GM23338 (cell line): Measurements from ENCODE around the gene COLEC12. TPM values are rescaled to one million over a fixed set of nuclear protein-coding genes. Genes with fewer than 3 reads are reported as not detected.

Experiments used
- ATAC-seq: fragments of 200-7000 bp; cut with Tn5 transposase; 3 replicates; pipeline ENCODE4 v1.9.1; 2020
- DNase-seq: peaks from one replicate; pipeline ENCODE4 v3.0.0-alpha.2; 2015; ENCODE audit warnings: low spot score
- H2AFZ ChIP-seq: fragments of 200-600 bp; sonication (generic); 2 replicates; pipeline ENCODE4 v1.8.0; 2016; ENCODE audit warnings: antibody characterized with exemption, mild to moderate bottlenecking, moderate library complexity
- H3F3A ChIP-seq: fragments of 200-600 bp; sonication (generic); replicated peaks from 2 replicates; pipeline ENCODE4 v1.8.0; 2017; ENCODE audit warnings: antibody characterized with exemption, mixed run types, low read depth
- H3K27ac ChIP-seq: fragments of 200-600 bp; sonication (generic); 2 replicates; pipeline ENCODE4 v1.6.1; 2016; ENCODE audit warnings: low read depth
- H3K27me3 ChIP-seq: fragments of 200-600 bp; sonication (generic); 2 replicates; pipeline ENCODE4 v1.8.0; 2016; ENCODE audit warnings: mild to moderate bottlenecking, mixed run types, moderate library complexity; ENCODE audit not compliant: insufficient read depth
- H3K36me3 ChIP-seq: fragments of 200-600 bp; sonication (generic); 2 replicates; pipeline ENCODE4 v1.8.0; 2016; ENCODE audit warnings: mild to moderate bottlenecking; ENCODE audit not compliant: insufficient read depth
- H3K4me1 ChIP-seq: fragments of 200-600 bp; sonication (generic); 2 replicates; pipeline ENCODE4 v1.8.0; 2016; ENCODE audit warnings: mild to moderate bottlenecking, moderate library complexity; ENCODE audit not compliant: insufficient read depth
- H3K4me2 ChIP-seq: fragments of 200-600 bp; sonication (generic); 2 replicates; pipeline ENCODE4 v1.7.1; 2017; ENCODE audit warnings: mixed run types
- H3K4me3 ChIP-seq: fragments of 200-600 bp; sonication (generic); 2 replicates; pipeline ENCODE4 v1.6.1; 2016; ENCODE audit warnings: mixed run types
- H3K79me2 ChIP-seq: fragments of 200-600 bp; sonication (generic); replicated peaks from 2 replicates; pipeline ENCODE4 v1.8.0; 2017; ENCODE audit warnings: mild to moderate bottlenecking; ENCODE audit not compliant: insufficient read depth
- H3K9me2 ChIP-seq: fragments of 200-600 bp; sonication (generic); 2 replicates; pipeline ENCODE4 v1.8.0; 2017; ENCODE audit not compliant: insufficient read depth
- H4K20me1 ChIP-seq: fragments of 200-600 bp; sonication (generic); replicated peaks from 2 replicates; pipeline ENCODE4 v1.8.0; 2017; ENCODE audit warnings: mild to moderate bottlenecking; ENCODE audit not compliant: insufficient read depth
- H3K27ac Mint-ChIP-seq: 2 replicates; pipeline ENCODE4 v1.8.0; 2020; ENCODE audit warnings: inconsistent platforms, mild to moderate bottlenecking, moderate library complexity, mixed read lengths
- H3K27me3 Mint-ChIP-seq: 3 replicates; pipeline ENCODE4 v1.8.0; 2022; ENCODE audit warnings: low read depth, mild to moderate bottlenecking, moderate library complexity, mixed read lengths, inconsistent platforms; ENCODE audit not compliant: insufficient read depth, poor library complexity
- H3K36me3 Mint-ChIP-seq: 3 replicates; pipeline ENCODE4 v1.8.0; 2021; ENCODE audit warnings: low read depth, mild to moderate bottlenecking, inconsistent platforms, moderate library complexity, mixed read lengths
- H3K4me1 Mint-ChIP-seq: 3 replicates; pipeline ENCODE4 v1.8.0; 2020; ENCODE audit warnings: mild to moderate bottlenecking, inconsistent platforms, mixed read lengths
- H3K4me3 Mint-ChIP-seq: 3 replicates; pipeline ENCODE4 v1.8.0; 2021; ENCODE audit warnings: moderate library complexity, mild to moderate bottlenecking, inconsistent platforms, mixed read lengths
- H3K9me3 Mint-ChIP-seq: 3 replicates; pipeline ENCODE4 v1.8.0; 2020; ENCODE audit warnings: moderate library complexity, mild to moderate bottlenecking, inconsistent platforms, mixed read lengths
- CREB1 ChIP-seq: fragments of 250-450 bp; sonication (Bioruptor Pico); IDR thresholded peaks from 2 replicates; pipeline ENCODE4 v1.5.0; 2020; ENCODE audit warnings: low read depth, mild to moderate bottlenecking, moderate library complexity
- EZH2 ChIP-seq: fragments of 200-600 bp; sonication (generic); IDR thresholded peaks from one replicate; pipeline ENCODE4 v1.8.0; 2017; ENCODE audit warnings: antibody characterized with exemption, mild to moderate bottlenecking, low read depth; ENCODE audit not compliant: unreplicated experiment
- EZH2phosphoT487 ChIP-seq: fragments of 200-600 bp; sonication (generic); IDR thresholded peaks from one replicate; pipeline ENCODE4 v1.8.1; 2018; ENCODE audit warnings: antibody characterized with exemption; ENCODE audit not compliant: unreplicated experiment
- JUNB ChIP-seq: IDR thresholded peaks from one replicate; pipeline ENCODE4 v1.6.1; 2016; ENCODE audit warnings: antibody characterized with exemption; ENCODE audit not compliant: unreplicated experiment
- NANOG ChIP-seq: IDR thresholded peaks from 2 replicates; pipeline ENCODE4 v1.6.1; 2016; ENCODE audit warnings: antibody characterized with exemption, borderline replicate concordance
- POLR2AphosphoS5 ChIP-seq: IDR thresholded peaks from 2 replicates; pipeline ENCODE4 v1.6.1; 2016; ENCODE audit warnings: antibody characterized with exemption, low read depth
- STAT1 ChIP-seq: IDR thresholded peaks from one replicate; pipeline ENCODE4 v1.6.1; 2016; ENCODE audit warnings: antibody characterized with exemption; ENCODE audit not compliant: unreplicated experiment
- ZNF114 ChIP-seq: fragments of 250-450 bp; sonication (Bioruptor Pico); IDR thresholded peaks from 2 replicates; pipeline ENCODE4 v1.5.0; 2020; ENCODE audit warnings: mild to moderate bottlenecking, moderate library complexity
- ZNF331 ChIP-seq: fragments of 250-450 bp; sonication (Bioruptor Pico); IDR thresholded peaks from 2 replicates; pipeline ENCODE4 v1.5.0; 2020; ENCODE audit warnings: low read depth, mild to moderate bottlenecking, moderate library complexity
- polyA plus RNA-seq: library from polyadenylated mRNA; unstranded; fragments of >200 nt; fragmentation: Nextera tagmentation; extraction: Ambion mirVana; gene quantifications from 2 replicates; pipeline ENCODE4 v1.2.1, GENCODE V29; 2016
- total RNA-seq: library from RNA; depleted of rRNA; stranded (reverse); fragments of >200 nt; shearing (Covaris generic); gene quantifications from 2 replicates; pipeline ENCODE4 v1.2.3, GENCODE V29; 2014
- TF ChIP-seq, protein P1 (sequence below): IDR thresholded peaks from one replicate; pipeline ENCODE4 v1.6.1; 2018; ENCODE audit warnings: antibody characterized with exemption; ENCODE audit not compliant: unreplicated experiment
- TF ChIP-seq, protein P2 (sequence below): fragments of 250-450 bp; sonication (Bioruptor Pico); IDR thresholded peaks from 2 replicates; pipeline ENCODE4 v1.5.0; 2020; ENCODE audit warnings: mild to moderate bottlenecking, moderate library complexity
- TF ChIP-seq, protein P3 (sequence below): IDR thresholded peaks from 2 replicates; pipeline ENCODE4 v1.6.1; 2016; ENCODE audit warnings: antibody characterized with exemption
- TF ChIP-seq, protein P4 (sequence below), 2 experiments: fragments of 200-600 bp in 1 of 2; sonication (generic) in 1 of 2; conservative IDR thresholded peaks; 2 replicates each; pipeline versions ENCODE4 v1.5.1 to v1.6.1; 2016 to 2017; ENCODE audit warnings: antibody characterized with exemption in 2 of 2, low read depth in 2 of 2, mild to moderate bottlenecking in 2 of 2, moderate library complexity in 1 of 2

Gene COLEC12
- total and polyA plus RNA-seq, 2 experiments from 2014 or later: 1.1 to 3.2 TPM

DNA sequence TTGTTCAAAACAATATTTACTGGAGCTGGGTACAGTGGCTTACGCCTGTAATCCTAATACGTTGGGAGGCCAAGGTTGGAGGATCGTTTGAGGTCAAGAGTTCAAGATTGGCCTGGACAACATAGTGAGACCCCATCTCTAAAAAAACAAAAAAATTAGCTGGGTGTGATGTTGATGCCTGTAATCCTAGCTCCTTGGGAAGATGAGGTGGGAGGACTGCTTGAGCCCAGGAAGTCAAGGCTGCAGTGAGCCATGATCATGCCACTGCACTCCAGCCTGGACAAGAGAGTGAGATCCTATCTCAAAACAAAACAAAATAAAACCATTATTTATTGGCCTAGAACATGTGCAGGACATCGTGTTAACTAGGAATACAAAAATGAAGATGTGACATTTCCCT, 77.5 kb downstream of the COLEC12 start:
- Mint-ChIP-seq H3K27ac (no peak overlapping the region), H3K9me3 (no peaks in the 10 kb centered on the region), H3K4me3 (no peak overlapping the region), H3K4me1 (peaks cover 15% of the 10 kb centered on the region), H3K36me3 (no peaks in the 10 kb centered on the region), H3K27me3 (peaks cover 2% of the 10 kb centered on the region)
- no peak overlapping the region for H3K4me2 ChIP-seq
- DNase-seq (no peak), ATAC-seq (no peak)
- H3K36me3 ChIP-seq: no peaks in the 10 kb centered on the region
- no peaks in the 10 kb centered on the region for H3K9me2 ChIP-seq
- H2AFZ ChIP-seq: no peak overlapping the region
- no peaks in the 10 kb centered on the region for H3K27me3 ChIP-seq
- H4K20me1 ChIP-seq: no peaks in the 10 kb centered on the region
- no peak overlapping the region for H3K4me3 ChIP-seq
- H3K79me2 ChIP-seq: no peaks in the 10 kb centered on the region
- H3K4me1 ChIP-seq: peaks cover 10% of the 10 kb centered on the region; the same call in 1 of the 2 replicates
- TF ChIP-seq ZNF331 (CRISPR knock-in tag) (no peak), ZNF114 (CRISPR knock-in tag) (no peak), POLR2AphosphoS5 (no peak), JUNB (no peak), EZH2phosphoT487 (no peak), NANOG (no peak), CREB1 (CRISPR knock-in tag) (no peak), STAT1 (no peak), EZH2 (no peak)
- TF ChIP-seq, protein P1, sequence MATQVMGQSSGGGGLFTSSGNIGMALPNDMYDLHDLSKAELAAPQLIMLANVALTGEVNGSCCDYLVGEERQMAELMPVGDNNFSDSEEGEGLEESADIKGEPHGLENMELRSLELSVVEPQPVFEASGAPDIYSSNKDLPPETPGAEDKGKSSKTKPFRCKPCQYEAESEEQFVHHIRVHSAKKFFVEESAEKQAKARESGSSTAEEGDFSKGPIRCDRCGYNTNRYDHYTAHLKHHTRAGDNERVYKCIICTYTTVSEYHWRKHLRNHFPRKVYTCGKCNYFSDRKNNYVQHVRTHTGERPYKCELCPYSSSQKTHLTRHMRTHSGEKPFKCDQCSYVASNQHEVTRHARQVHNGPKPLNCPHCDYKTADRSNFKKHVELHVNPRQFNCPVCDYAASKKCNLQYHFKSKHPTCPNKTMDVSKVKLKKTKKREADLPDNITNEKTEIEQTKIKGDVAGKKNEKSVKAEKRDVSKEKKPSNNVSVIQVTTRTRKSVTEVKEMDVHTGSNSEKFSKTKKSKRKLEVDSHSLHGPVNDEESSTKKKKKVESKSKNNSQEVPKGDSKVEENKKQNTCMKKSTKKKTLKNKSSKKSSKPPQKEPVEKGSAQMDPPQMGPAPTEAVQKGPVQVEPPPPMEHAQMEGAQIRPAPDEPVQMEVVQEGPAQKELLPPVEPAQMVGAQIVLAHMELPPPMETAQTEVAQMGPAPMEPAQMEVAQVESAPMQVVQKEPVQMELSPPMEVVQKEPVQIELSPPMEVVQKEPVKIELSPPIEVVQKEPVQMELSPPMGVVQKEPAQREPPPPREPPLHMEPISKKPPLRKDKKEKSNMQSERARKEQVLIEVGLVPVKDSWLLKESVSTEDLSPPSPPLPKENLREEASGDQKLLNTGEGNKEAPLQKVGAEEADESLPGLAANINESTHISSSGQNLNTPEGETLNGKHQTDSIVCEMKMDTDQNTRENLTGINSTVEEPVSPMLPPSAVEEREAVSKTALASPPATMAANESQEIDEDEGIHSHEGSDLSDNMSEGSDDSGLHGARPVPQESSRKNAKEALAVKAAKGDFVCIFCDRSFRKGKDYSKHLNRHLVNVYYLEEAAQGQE: no peak
- TF ChIP-seq, protein P2, sequence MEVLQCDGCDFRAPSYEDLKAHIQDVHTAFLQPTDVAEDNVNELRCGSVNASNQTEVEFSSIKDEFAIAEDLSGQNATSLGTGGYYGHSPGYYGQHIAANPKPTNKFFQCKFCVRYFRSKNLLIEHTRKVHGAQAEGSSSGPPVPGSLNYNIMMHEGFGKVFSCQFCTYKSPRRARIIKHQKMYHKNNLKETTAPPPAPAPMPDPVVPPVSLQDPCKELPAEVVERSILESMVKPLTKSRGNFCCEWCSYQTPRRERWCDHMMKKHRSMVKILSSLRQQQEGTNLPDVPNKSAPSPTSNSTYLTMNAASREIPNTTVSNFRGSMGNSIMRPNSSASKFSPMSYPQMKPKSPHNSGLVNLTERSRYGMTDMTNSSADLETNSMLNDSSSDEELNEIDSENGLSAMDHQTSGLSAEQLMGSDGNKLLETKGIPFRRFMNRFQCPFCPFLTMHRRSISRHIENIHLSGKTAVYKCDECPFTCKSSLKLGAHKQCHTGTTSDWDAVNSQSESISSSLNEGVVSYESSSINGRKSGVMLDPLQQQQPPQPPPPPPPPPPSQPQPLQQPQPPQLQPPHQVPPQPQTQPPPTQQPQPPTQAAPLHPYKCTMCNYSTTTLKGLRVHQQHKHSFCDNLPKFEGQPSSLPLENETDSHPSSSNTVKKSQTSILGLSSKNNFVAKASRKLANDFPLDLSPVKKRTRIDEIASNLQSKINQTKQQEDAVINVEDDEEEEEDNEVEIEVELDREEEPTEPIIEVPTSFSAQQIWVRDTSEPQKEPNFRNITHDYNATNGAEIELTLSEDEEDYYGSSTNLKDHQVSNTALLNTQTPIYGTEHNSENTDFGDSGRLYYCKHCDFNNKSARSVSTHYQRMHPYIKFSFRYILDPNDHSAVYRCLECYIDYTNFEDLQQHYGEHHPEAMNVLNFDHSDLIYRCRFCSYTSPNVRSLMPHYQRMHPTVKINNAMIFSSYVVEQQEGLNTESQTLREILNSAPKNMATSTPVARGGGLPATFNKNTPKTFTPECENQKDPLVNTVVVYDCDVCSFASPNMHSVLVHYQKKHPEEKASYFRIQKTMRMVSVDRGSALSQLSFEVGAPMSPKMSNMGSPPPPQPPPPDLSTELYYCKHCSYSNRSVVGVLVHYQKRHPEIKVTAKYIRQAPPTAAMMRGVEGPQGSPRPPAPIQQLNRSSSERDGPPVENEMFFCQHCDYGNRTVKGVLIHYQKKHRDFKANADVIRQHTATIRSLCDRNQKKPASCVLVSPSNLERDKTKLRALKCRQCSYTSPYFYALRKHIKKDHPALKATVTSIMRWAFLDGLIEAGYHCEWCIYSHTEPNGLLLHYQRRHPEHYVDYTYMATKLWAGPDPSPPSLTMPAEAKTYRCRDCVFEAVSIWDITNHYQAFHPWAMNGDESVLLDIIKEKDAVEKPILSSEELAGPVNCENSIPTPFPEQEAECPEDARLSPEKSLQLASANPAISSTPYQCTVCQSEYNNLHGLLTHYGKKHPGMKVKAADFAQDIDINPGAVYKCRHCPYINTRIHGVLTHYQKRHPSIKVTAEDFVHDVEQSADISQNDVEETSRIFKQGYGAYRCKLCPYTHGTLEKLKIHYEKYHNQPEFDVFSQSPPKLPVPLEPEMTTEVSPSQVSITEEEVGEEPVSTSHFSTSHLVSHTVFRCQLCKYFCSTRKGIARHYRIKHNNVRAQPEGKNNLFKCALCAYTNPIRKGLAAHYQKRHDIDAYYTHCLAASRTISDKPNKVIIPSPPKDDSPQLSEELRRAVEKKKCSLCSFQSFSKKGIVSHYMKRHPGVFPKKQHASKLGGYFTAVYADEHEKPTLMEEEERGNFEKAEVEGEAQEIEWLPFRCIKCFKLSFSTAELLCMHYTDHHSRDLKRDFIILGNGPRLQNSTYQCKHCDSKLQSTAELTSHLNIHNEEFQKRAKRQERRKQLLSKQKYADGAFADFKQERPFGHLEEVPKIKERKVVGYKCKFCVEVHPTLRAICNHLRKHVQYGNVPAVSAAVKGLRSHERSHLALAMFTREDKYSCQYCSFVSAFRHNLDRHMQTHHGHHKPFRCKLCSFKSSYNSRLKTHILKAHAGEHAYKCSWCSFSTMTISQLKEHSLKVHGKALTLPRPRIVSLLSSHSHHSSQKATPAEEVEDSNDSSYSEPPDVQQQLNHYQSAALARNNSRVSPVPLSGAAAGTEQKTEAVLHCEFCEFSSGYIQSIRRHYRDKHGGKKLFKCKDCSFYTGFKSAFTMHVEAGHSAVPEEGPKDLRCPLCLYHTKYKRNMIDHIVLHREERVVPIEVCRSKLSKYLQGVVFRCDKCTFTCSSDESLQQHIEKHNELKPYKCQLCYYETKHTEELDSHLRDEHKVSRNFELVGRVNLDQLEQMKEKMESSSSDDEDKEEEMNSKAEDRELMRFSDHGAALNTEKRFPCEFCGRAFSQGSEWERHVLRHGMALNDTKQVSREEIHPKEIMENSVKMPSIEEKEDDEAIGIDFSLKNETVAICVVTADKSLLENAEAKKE (CRISPR knock-in tag): no peak
- TF ChIP-seq, protein P3, sequence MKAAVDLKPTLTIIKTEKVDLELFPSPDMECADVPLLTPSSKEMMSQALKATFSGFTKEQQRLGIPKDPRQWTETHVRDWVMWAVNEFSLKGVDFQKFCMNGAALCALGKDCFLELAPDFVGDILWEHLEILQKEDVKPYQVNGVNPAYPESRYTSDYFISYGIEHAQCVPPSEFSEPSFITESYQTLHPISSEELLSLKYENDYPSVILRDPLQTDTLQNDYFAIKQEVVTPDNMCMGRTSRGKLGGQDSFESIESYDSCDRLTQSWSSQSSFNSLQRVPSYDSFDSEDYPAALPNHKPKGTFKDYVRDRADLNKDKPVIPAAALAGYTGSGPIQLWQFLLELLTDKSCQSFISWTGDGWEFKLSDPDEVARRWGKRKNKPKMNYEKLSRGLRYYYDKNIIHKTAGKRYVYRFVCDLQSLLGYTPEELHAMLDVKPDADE: no peak
- TF ChIP-seq, protein P4, sequence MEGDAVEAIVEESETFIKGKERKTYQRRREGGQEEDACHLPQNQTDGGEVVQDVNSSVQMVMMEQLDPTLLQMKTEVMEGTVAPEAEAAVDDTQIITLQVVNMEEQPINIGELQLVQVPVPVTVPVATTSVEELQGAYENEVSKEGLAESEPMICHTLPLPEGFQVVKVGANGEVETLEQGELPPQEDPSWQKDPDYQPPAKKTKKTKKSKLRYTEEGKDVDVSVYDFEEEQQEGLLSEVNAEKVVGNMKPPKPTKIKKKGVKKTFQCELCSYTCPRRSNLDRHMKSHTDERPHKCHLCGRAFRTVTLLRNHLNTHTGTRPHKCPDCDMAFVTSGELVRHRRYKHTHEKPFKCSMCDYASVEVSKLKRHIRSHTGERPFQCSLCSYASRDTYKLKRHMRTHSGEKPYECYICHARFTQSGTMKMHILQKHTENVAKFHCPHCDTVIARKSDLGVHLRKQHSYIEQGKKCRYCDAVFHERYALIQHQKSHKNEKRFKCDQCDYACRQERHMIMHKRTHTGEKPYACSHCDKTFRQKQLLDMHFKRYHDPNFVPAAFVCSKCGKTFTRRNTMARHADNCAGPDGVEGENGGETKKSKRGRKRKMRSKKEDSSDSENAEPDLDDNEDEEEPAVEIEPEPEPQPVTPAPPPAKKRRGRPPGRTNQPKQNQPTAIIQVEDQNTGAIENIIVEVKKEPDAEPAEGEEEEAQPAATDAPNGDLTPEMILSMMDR (conservative IDR thresholded peaks at IDR 0.05; ENCODE audit: low read depth in 2 of 2): no peak
- H3K27ac ChIP-seq: no peak overlapping the region
- no peaks in the 10 kb centered on the region for H3F3A ChIP-seq
